ENCODE results near the gene CCNB1IP1.

The CCNB1IP1 gene

DNA sequence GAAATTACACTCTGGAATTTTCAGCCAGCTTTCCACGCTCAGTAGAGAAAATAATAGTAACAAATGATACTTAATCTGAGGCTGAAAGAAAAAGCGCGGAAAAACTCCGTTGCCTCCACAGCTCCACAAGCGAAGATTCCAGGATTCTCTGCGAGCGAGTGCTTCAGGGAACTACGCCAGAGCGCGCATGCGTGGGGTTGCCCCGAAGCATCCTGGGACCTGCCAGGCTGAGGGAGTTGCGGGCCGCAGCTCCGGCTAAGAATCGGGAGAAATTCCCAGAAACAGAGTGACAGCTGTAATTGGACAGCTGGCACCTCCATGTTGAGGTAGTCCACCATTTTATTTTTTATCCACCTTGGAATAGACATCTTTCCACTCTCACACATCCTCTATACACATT, 15.4 kb downstream of the CCNB1IP1 start:
- H3K4me3 ChIP-seq (ENCODE audit: low read depth, low read length): no peak overlapping the region
- TF ChIP-seq, protein P1, sequence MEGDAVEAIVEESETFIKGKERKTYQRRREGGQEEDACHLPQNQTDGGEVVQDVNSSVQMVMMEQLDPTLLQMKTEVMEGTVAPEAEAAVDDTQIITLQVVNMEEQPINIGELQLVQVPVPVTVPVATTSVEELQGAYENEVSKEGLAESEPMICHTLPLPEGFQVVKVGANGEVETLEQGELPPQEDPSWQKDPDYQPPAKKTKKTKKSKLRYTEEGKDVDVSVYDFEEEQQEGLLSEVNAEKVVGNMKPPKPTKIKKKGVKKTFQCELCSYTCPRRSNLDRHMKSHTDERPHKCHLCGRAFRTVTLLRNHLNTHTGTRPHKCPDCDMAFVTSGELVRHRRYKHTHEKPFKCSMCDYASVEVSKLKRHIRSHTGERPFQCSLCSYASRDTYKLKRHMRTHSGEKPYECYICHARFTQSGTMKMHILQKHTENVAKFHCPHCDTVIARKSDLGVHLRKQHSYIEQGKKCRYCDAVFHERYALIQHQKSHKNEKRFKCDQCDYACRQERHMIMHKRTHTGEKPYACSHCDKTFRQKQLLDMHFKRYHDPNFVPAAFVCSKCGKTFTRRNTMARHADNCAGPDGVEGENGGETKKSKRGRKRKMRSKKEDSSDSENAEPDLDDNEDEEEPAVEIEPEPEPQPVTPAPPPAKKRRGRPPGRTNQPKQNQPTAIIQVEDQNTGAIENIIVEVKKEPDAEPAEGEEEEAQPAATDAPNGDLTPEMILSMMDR (IDR thresholded peaks at IDR 0.05; ENCODE audit: borderline replicate concordance, insufficient read depth, low read depth, low read length): no peak

DNA sequence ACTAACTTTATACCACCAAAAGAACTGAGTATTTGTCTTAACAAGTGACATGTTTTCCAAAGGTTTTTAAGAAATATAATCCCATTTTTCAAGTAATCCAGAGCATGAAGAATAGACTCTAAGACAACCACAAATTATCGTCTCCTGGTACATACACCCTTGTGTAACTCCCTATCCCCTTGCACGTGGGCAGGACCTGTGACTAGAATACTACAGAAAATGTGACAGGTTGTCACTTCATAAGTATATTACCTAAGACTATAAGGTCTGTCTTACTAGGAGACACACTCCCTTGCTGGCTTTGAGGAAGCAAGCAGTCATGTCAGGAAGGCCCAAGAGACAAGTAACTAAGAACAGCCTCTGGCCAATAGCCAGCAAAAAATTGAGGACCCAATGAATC, 19.1 kb downstream of the CCNB1IP1 start:
- TF ChIP-seq, protein P1 (IDR thresholded peaks at IDR 0.05; ENCODE audit: borderline replicate concordance, insufficient read depth, low read depth, low read length): no peak
- H3K4me3 ChIP-seq (ENCODE audit: low read depth, low read length): no peak overlapping the region

DNA sequence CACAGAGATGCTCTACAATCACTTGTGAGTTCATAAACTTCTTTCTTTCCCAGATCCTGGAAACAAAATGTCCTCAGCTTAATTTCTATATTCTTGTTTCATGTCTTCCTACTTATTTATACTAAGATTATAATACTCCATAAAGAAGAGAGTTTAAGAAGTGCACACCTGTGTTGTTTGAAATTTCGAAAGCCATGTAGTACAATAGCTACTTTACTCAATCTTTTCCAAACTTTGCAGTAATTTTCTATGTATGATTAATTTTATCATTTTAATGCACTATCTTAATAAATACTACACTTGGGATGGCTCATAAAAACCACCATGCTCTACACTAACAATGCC, 27.0 kb downstream of the CCNB1IP1 start:
- H3K4me3 ChIP-seq (ENCODE audit: low read depth, low read length): no peak overlapping the region
- TF ChIP-seq, protein P1 (IDR thresholded peaks at IDR 0.05; ENCODE audit: borderline replicate concordance, insufficient read depth, low read depth, low read length): no peak

DNA sequence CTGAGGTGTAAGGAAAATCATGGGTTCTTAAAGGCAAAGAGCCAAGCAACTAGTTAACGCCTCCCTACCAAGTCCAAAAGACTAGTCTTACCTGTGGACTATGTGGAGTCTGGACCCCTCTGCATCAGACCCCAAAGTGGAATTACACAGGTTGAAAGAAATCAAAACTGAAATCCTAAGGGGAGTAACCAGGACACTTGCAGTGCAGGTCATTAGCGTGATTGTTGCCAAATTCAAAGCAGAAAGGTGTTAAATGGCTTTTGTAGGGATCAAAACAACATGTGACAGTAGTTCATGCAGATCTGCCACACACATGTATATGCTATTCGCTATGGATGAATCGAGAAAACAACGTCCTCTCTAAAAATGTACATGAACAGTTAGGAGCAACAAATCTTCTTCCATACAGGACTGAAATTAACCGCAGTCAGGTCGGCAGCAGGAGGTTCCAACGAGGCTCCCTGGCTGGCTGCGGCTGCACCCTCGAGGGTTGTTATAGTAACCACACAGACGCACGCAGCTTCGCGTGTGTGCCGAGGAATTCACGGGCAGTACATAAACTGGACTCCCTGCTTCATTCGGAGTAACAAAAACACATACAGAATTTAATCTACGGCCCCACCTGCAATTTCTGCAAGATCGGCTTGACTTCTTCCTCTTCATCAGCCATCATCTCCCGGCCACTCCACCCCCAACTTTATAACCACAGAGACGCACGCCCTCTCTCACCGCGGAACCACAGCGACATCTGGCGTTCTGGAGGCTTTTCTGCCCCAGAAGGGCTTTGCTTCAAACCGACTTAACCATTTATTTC, 27.6 kb downstream of the CCNB1IP1 start, which contains the start of gene TTC5:
Gene TTC5, minus strand, starts transcription at position 687 of the 814 bp plus-strand sequence. Its CDS starts 14 bp downstream, at position 673.
- peak within 1 kb of the TSS; percentile 66 for H3K4me3 ChIP-seq (ENCODE audit: low read depth, low read length)

DNA sequence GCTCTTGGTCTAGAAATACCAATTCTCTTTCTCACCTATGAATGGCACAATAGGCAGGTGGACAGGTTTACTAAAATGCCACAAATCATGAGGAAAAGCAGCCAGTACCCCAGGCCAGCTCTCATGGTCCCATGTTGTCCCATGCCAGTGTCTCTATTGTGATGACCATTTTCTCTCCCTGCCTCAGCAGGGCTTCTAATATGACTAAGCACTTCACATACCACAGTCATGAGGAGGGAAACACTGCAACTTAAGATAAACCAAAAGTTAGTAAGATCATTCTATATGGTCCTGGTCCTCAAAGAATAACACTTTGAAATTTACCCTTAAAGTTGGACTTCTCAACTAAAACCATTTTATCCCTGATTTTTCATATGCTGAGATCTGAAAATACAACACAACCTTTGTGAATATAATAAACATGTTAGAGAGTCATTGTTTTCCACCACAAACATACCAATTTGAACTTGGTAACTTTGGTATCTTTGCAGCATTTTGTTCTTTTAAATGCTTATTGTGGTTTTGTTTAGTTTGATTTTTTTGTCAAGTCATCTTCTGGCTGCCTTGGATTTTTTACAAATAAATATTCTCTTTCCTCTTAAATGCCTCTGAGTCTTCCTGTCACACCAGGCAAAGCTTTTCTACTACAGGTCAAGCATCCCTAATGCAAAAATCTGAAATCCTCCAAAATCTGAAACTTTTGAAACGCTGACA, 30.9 kb downstream of the CCNB1IP1 start:
- H3K4me3 ChIP-seq (ENCODE audit: low read depth, low read length): no peak overlapping the region
- TF ChIP-seq, protein P1 (IDR thresholded peaks at IDR 0.05; ENCODE audit: borderline replicate concordance, insufficient read depth, low read depth, low read length): no peak

More for the DNA sequence above, 27.6 kb downstream of the CCNB1IP1 start, which contains the start of gene TTC5:
- TF ChIP-seq, protein P1 (IDR thresholded peaks at IDR 0.05; ENCODE audit: borderline replicate concordance, insufficient read depth, low read depth, low read length): peak; percentile 90

DNA sequence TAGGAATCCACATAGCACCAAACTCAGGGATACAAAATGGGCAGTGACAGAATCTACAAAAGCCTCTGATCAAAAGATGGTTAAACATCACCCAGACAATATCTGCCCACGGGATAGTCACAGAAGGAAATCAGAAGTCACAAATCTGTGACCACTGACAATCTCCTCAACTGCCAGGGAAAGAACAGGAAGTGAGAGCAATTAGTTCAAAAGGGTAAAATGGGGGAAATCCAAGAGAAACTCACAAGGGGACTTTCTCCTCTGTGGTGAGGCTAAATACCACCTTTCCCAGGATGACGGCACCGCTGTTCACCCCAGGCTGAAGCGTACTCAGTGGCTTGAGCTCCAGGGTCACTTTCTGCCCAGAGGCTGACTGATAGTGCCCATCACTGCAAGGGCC, 38.0 kb downstream of the CCNB1IP1 start:
- no peak overlapping the region for H3K4me3 ChIP-seq (ENCODE audit: low read depth, low read length)
- TF ChIP-seq, protein P1 (IDR thresholded peaks at IDR 0.05; ENCODE audit: borderline replicate concordance, insufficient read depth, low read depth, low read length): no peak
